ENCODE data around the gene GRIP2.

Gene GRIP2

GRCh38 chr3:14496351-14496750 lies 43.8 kb downstream of the GRIP2 start:
- Histone ChIP-seq H3K4me2 (ENCODE audit: low read depth, low read length) (no peak overlapping the region), H3K4me3 (ENCODE audit: low read length) (no peak overlapping the region), H3K27me3 (replicated peaks; ENCODE audit: insufficient read depth, low read length) (no peaks in the 10 kb centered on the region), H3K9ac (ENCODE audit: low read length) (no peak overlapping the region), H3K79me2 (ENCODE audit: low read length) (no peaks in the 10 kb centered on the region), H3K4me1 (ENCODE audit: low read length) (no peaks in the 10 kb centered on the region), H3K27ac (ENCODE audit: low read length) (no peak overlapping the region), H3K36me3 (replicated peaks; ENCODE audit: insufficient read depth, low read length) (no peaks in the 10 kb centered on the region), H2AFZ (ENCODE audit: low read length) (no peak overlapping the region), H4K20me1 (ENCODE audit: insufficient read depth, low read length) (no peaks in the 10 kb centered on the region), H3K9me2 (replicated peaks; ENCODE audit: insufficient read depth, low read length) (no peaks in the 10 kb centered on the region), H3K9me3 (replicated peaks; ENCODE audit: insufficient read depth, low read length) (no peaks in the 10 kb centered on the region), H3F3A (ENCODE audit: insufficient read depth, low read length) (no peaks in the 10 kb centered on the region)
- DNase-seq: no peak
- TF ChIP-seq, protein P1, sequence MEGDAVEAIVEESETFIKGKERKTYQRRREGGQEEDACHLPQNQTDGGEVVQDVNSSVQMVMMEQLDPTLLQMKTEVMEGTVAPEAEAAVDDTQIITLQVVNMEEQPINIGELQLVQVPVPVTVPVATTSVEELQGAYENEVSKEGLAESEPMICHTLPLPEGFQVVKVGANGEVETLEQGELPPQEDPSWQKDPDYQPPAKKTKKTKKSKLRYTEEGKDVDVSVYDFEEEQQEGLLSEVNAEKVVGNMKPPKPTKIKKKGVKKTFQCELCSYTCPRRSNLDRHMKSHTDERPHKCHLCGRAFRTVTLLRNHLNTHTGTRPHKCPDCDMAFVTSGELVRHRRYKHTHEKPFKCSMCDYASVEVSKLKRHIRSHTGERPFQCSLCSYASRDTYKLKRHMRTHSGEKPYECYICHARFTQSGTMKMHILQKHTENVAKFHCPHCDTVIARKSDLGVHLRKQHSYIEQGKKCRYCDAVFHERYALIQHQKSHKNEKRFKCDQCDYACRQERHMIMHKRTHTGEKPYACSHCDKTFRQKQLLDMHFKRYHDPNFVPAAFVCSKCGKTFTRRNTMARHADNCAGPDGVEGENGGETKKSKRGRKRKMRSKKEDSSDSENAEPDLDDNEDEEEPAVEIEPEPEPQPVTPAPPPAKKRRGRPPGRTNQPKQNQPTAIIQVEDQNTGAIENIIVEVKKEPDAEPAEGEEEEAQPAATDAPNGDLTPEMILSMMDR (IDR thresholded peaks at IDR 0.05; ENCODE audit: low read length): no peak
- TF ChIP-seq EZH2 (optimal IDR thresholded peaks at IDR 0.05; ENCODE audit: low read depth, low read length): no peak
- TF ChIP-seq EZH2phosphoT487 (IDR thresholded peaks at IDR 0.05; ENCODE audit: low read length): no peak

- no peak for TF ChIP-seq EZH2phosphoT487 (IDR thresholded peaks at IDR 0.05; ENCODE audit: low read length)
- no peak for TF ChIP-seq EZH2 (optimal IDR thresholded peaks at IDR 0.05; ENCODE audit: low read depth, low read length)
- TF ChIP-seq, protein P1 (IDR thresholded peaks at IDR 0.05; ENCODE audit: low read length): no peak
- Histone ChIP-seq H3K4me2 (ENCODE audit: low read depth, low read length) (no peak overlapping the region), H3K27me3 (replicated peaks; ENCODE audit: insufficient read depth, low read length) (no peaks in the 10 kb centered on the region), H3F3A (ENCODE audit: insufficient read depth, low read length) (no peaks in the 10 kb centered on the region), H3K4me1 (ENCODE audit: low read length) (no peaks in the 10 kb centered on the region), H3K9me2 (replicated peaks; ENCODE audit: insufficient read depth, low read length) (no peaks in the 10 kb centered on the region), H3K9me3 (replicated peaks; ENCODE audit: insufficient read depth, low read length) (no peaks in the 10 kb centered on the region), H3K36me3 (replicated peaks; ENCODE audit: insufficient read depth, low read length) (no peaks in the 10 kb centered on the region), H2AFZ (ENCODE audit: low read length) (no peak overlapping the region), H3K9ac (ENCODE audit: low read length) (no peak overlapping the region), H3K79me2 (ENCODE audit: low read length) (no peaks in the 10 kb centered on the region), H4K20me1 (ENCODE audit: insufficient read depth, low read length) (no peaks in the 10 kb centered on the region), H3K27ac (ENCODE audit: low read length) (no peak overlapping the region), H3K4me3 (ENCODE audit: low read length) (no peak overlapping the region)
- no peak for DNase-seq
Observed at GRCh38 chr3:14494973-14495300, 45.2 kb downstream of the GRIP2 start.

- Histone ChIP-seq H2AFZ (ENCODE audit: low read length) (no peak overlapping the region), H3K79me2 (ENCODE audit: low read length) (no peaks in the 10 kb centered on the region), H3K4me2 (ENCODE audit: low read depth, low read length) (no peak overlapping the region), H3K4me1 (ENCODE audit: low read length) (no peaks in the 10 kb centered on the region), H3K9ac (ENCODE audit: low read length) (no peak overlapping the region), H3K36me3 (replicated peaks; ENCODE audit: insufficient read depth, low read length) (no peaks in the 10 kb centered on the region), H3F3A (ENCODE audit: insufficient read depth, low read length) (no peaks in the 10 kb centered on the region), H4K20me1 (ENCODE audit: insufficient read depth, low read length) (no peaks in the 10 kb centered on the region), H3K9me2 (replicated peaks; ENCODE audit: insufficient read depth, low read length) (no peaks in the 10 kb centered on the region), H3K27me3 (replicated peaks; ENCODE audit: insufficient read depth, low read length) (no peaks in the 10 kb centered on the region), H3K27ac (ENCODE audit: low read length) (no peak overlapping the region), H3K9me3 (replicated peaks; ENCODE audit: insufficient read depth, low read length) (no peaks in the 10 kb centered on the region), H3K4me3 (ENCODE audit: low read length) (no peak overlapping the region)
- TF ChIP-seq EZH2 (optimal IDR thresholded peaks at IDR 0.05; ENCODE audit: low read depth, low read length): no peak
- no peak for DNase-seq
Observed at GRCh38 chr3:14494279-14494972, 45.7 kb downstream of the GRIP2 start.
